ENCODE measurements around the gene PFDN4.
A peak's percentile ranks its signal among the peaks of the same experiment; 100 is the strongest.

Gene PFDN4

GRCh38 chr20:54207743-54208547 lies at the start of gene PFDN4:
Gene PFDN4, plus strand, starts transcription at chr20:54208087. Its CDS starts 14 bp downstream, at chr20:54208101.
- DNase-seq (ENCODE audit: low read depth, low spot score) = peak; percentile 90

GRCh38 chr20:54158226-54158625 lies 49.7 kb upstream of the PFDN4 start:
- DNase-seq (ENCODE audit: low read depth, low spot score) = no peak

GRCh38 chr20:54158856-54159418 lies 49.0 kb upstream of the PFDN4 start:
- no peak for DNase-seq (ENCODE audit: low read depth, low spot score)

- no peak for DNase-seq (ENCODE audit: low read depth, low spot score)
These were observed 47.6 kb upstream of the PFDN4 start for GRCh38 chr20:54160065-54161007.

GRCh38 chr20:54161008-54161820 lies 46.7 kb upstream of the PFDN4 start:
- no peak for DNase-seq (ENCODE audit: low read depth, low spot score)

- no peak for DNase-seq (ENCODE audit: low read depth, low spot score)
These were observed 46.1 kb upstream of the PFDN4 start for GRCh38 chr20:54161821-54162149.

GRCh38 chr20:54162378-54163009 lies 45.4 kb upstream of the PFDN4 start:
- DNase-seq (ENCODE audit: low read depth, low spot score) = no peak

GRCh38 chr20:54163402-54163801 lies 44.5 kb upstream of the PFDN4 start:
- no peak for DNase-seq (ENCODE audit: low read depth, low spot score)

GRCh38 chr20:54165014-54165413 lies 42.9 kb upstream of the PFDN4 start:
- DNase-seq (ENCODE audit: low read depth, low spot score) = no peak

GRCh38 chr20:54165803-54166202 lies 42.1 kb upstream of the PFDN4 start:
- DNase-seq (ENCODE audit: low read depth, low spot score) = no peak

- no peak for DNase-seq (ENCODE audit: low read depth, low spot score)
These were observed 40.8 kb upstream of the PFDN4 start for GRCh38 chr20:54166987-54167662.

GRCh38 chr20:54167909-54168872 lies 39.7 kb upstream of the PFDN4 start:
- no peak for DNase-seq (ENCODE audit: low read depth, low spot score)

GRCh38 chr20:54168961-54169862 lies 38.7 kb upstream of the PFDN4 start:
- DNase-seq (ENCODE audit: low read depth, low spot score) = no peak

- DNase-seq (ENCODE audit: low read depth, low spot score) = no peak
These were observed 37.8 kb upstream of the PFDN4 start for GRCh38 chr20:54170026-54170471.

GRCh38 chr20:54170963-54171362 lies 36.9 kb upstream of the PFDN4 start:
- DNase-seq (ENCODE audit: low read depth, low spot score) = no peak

- DNase-seq (ENCODE audit: low read depth, low spot score) = peak; percentile 67
These were observed 35.4 kb upstream of the PFDN4 start for GRCh38 chr20:54172532-54172855.

GRCh38 chr20:54172856-54173652 lies 34.8 kb upstream of the PFDN4 start:
- peak; percentile 53 for DNase-seq (ENCODE audit: low read depth, low spot score)

Measured in ELF-1 (cell line).